Spleen (tissue), 11 donors: ENCODE data around the gene CFAP45. TPM values are rescaled to one million over a fixed set of nuclear protein-coding genes. Genes with fewer than 3 reads are reported as not detected.

ENCODE experiments used
- DNase-seq: peaks from one replicate; pipeline ENCODE4 v3.0.0-alpha.2; 2020
- H3K27ac ChIP-seq, 8 donors: fragments of 200-600 bp; sonication (generic) in 7 of 8; 1 replicate in 4 of 8; 2 replicates in 4 of 8; pipeline versions ENCODE4 v1.5.0 to v1.8.0; 2016 to 2021; ENCODE audit warnings: inconsistent platforms in 4 of 8, mild to moderate bottlenecking in 4 of 8, moderate library complexity in 1 of 8
- H3K27me3 ChIP-seq, 7 donors: fragments of 200-600 bp; sonication (generic) in 6 of 7; replicated peaks in 1 of 7; 1 replicate in 4 of 7; 2 replicates in 3 of 7; pipeline versions ENCODE4 v1.5.0 to v1.8.0; 2016 to 2021; ENCODE audit warnings: inconsistent platforms in 3 of 7, mild to moderate bottlenecking in 1 of 7
- H3K36me3 ChIP-seq, 6 donors: fragments of 200-600 bp; sonication (generic) in 5 of 6; 1 replicate in 4 of 6; 2 replicates in 2 of 6; pipeline versions ENCODE4 v1.5.0 to v1.8.0; 2016 to 2021; ENCODE audit warnings: inconsistent platforms in 2 of 6
- H3K4me1 ChIP-seq, 6 donors: fragments of 200-600 bp; sonication (generic) in 5 of 6; 1 replicate in 3 of 6; 2 replicates in 3 of 6; pipeline versions ENCODE4 v1.5.0 to v1.8.0; 2016 to 2021; ENCODE audit warnings: inconsistent platforms in 3 of 6
- H3K4me3 ChIP-seq, 8 donors: fragments of 200-600 bp; sonication (generic) in 7 of 8; 1 replicate in 4 of 8; 2 replicates in 4 of 8; pipeline versions ENCODE4 v1.5.0 to v1.8.0; 2016 to 2021; ENCODE audit warnings: inconsistent platforms in 4 of 8, mild to moderate bottlenecking in 4 of 8, moderate library complexity in 2 of 8
- H3K9me3 ChIP-seq, 8 donors: fragments of 200-600 bp; sonication (generic) in 7 of 8; 1 replicate in 4 of 8; 2 replicates in 4 of 8; pipeline versions ENCODE4 v1.5.0 to v1.8.0; 2016 to 2021; ENCODE audit warnings: inconsistent platforms in 4 of 8
- POLR2A ChIP-seq, 3 donors: fragments of 450-650 bp; IDR thresholded peaks; one replicate each; pipeline ENCODE4 v1.5.1; 2017; ENCODE audit warnings: antibody characterized with exemption in 3 of 3, mild to moderate bottlenecking in 1 of 3
- POLR2AphosphoS5 ChIP-seq, 3 donors: sonication (generic); formaldehyde crosslinking; IDR thresholded peaks; one replicate each; pipeline ENCODE4 v1.5.1; 2017; ENCODE audit warnings: antibody characterized with exemption in 3 of 3
- WGBS, 5 donors: extraction: QIAGEN DNeasy Blood & Tissue Kit in 3 of 5; methylation state at CpG; one replicate each; pipeline versions ENCODE4 v1.1.5 to v1.1.7; 2013 to 2018; 5-methylcytosine and 5-hydroxymethylcytosine counted together
- intact Hi-C: fragments of 100-400 bp; cut with DNase I; formaldehyde crosslinking; loops from one replicate; pipeline ENCODE4 v1.15.0; 2023; ENCODE audit warnings: low total_unique reads
- polyA plus RNA-seq, 3 donors: library from polyadenylated mRNA; stranded (reverse); fragments of 200-250 nt; gene quantifications; one replicate each; pipeline ENCODE4 v1.2.1, GENCODE V29; 2013
- total RNA-seq, 7 donors: library from RNA; depleted of rRNA in 3 of 7; stranded (reverse); fragments of >200 nt in 3 of 7; fragmentation: NEBNext Ultra II Directional in 4 of 7; extraction: Animal tissue kit (Norgen Biotek cat#: 25700) in 4 of 7; gene quantifications; one replicate each; pipeline versions ENCODE4 v1.1.0 to v1.2.1, GENCODE V29; 2016 to 2021
- TF ChIP-seq, protein P1 (sequence below), 11 experiments: fragments of 200-600 bp in 7 of 11; fragments of 450-650 bp in 4 of 11; sonication (generic) in 4 of 11; IDR thresholded peaks in 8 of 11; conservative IDR thresholded peaks in 3 of 11; 1 replicate in 7 of 11; 2 replicates in 4 of 11; pipeline versions ENCODE4 v1.4.0 to v1.8.0; 2016 to 2021; ENCODE audit warnings: antibody characterized with exemption in 11 of 11, inconsistent platforms in 4 of 11, mild to moderate bottlenecking in 1 of 11
- donor health status: healthy with polysubstance abuse.
- donor health status: DM: no; HTN: no; CAD: no; lungs with moderate emphysema.
- donor health status: DM: no; HTN: no; CAD: no.
- donor health status: Bipolar disorder and iron deficiency.
- donor health status: healthy.
- donor health status: DM: no; HTN: no; CAD: no.
- donor health status: DM: yes; HTN: yes; CAD: no.

Gene CFAP45
- total and polyA plus RNA-seq, 10 donors: 0.58 to 3.0 (median 1.9) TPM

GRCh38 chr1:159889202-159889601 is 10.8 kb downstream of the CFAP45 start:
- 84 to 93% (median 90%) methylated on average over 4 of the region's 4 CpGs for WGBS, 5 donors
- TF ChIP-seq, protein P1, sequence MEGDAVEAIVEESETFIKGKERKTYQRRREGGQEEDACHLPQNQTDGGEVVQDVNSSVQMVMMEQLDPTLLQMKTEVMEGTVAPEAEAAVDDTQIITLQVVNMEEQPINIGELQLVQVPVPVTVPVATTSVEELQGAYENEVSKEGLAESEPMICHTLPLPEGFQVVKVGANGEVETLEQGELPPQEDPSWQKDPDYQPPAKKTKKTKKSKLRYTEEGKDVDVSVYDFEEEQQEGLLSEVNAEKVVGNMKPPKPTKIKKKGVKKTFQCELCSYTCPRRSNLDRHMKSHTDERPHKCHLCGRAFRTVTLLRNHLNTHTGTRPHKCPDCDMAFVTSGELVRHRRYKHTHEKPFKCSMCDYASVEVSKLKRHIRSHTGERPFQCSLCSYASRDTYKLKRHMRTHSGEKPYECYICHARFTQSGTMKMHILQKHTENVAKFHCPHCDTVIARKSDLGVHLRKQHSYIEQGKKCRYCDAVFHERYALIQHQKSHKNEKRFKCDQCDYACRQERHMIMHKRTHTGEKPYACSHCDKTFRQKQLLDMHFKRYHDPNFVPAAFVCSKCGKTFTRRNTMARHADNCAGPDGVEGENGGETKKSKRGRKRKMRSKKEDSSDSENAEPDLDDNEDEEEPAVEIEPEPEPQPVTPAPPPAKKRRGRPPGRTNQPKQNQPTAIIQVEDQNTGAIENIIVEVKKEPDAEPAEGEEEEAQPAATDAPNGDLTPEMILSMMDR (IDR thresholded peaks at IDR 0.05 in 8 of 11, conservative IDR thresholded peaks at IDR 0.05 in 3 of 11): no peak
- TF ChIP-seq POLR2AphosphoS5 (IDR thresholded peaks at IDR 0.05) (no peak), POLR2A (IDR thresholded peaks at IDR 0.05) (no peak)
- Histone ChIP-seq H3K27me3 (no peaks in the 10 kb centered on the region), H3K36me3 (no peaks in the 10 kb centered on the region), H3K9me3 (no peaks in the 10 kb centered on the region), H3K27ac (peak overlapping the region in 7 of 8 donors; percentile 65 to 84 (median 72)), H3K4me1 (peaks cover 21 to 40% (median 30%) of the 10 kb centered on the region in 6 donors), H3K4me3 (no peak overlapping the region)
- no peak for DNase-seq
- intact Hi-C loops: no loop called here

DNA sequence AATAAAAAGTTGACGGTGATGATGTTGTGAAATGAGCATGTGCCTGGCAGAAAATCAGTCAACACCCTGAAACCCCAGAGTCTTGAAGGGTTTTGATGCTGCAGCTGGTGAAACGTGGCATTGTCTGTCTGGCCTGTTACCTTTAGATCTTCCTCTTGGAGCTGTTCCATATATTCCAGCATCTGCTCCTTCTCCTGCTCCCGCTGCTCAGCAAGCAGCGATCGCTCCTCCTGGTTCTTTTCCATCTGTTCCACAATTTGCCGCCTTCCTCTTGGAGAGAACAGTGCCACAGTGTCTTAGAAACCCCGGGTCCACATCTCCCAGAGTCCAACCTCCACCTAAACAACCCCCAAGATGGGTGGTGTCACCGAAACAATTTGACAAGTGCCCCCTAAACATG is 15.7 kb downstream of the CFAP45 start:
- no peak for TF ChIP-seq POLR2A (IDR thresholded peaks at IDR 0.05)
- TF ChIP-seq POLR2AphosphoS5 (IDR thresholded peaks at IDR 0.05): no peak
- TF ChIP-seq, protein P1 (IDR thresholded peaks at IDR 0.05 in 8 of 11, conservative IDR thresholded peaks at IDR 0.05 in 3 of 11): no peak
- WGBS, 5 donors: 82 to 90% (median 83%) methylated on average over 8 of the region's 8 CpGs
- intact Hi-C loops: no loop called here

GRCh38 chr1:159883134-159883533 is 16.8 kb downstream of the CFAP45 start:
- no peak for DNase-seq
- peaks cover 0 to 42% (median 9%) of the 10 kb centered on the region in 6 donors for H3K4me1 ChIP-seq
- H3K27ac ChIP-seq: no peak overlapping the region
- no peaks in the 10 kb centered on the region for H3K36me3 ChIP-seq
- no peak for TF ChIP-seq POLR2AphosphoS5 (IDR thresholded peaks at IDR 0.05)
- TF ChIP-seq, protein P1 (IDR thresholded peaks at IDR 0.05 in 8 of 11, conservative IDR thresholded peaks at IDR 0.05 in 3 of 11): no peak
- TF ChIP-seq POLR2A (IDR thresholded peaks at IDR 0.05): no peak
- no peaks in the 10 kb centered on the region for H3K9me3 ChIP-seq
- no peaks in the 10 kb centered on the region for H3K27me3 ChIP-seq
- no peak overlapping the region for H3K4me3 ChIP-seq
- WGBS, 5 donors: 70 to 95% (median 90%) methylated on average over 3 to 4 of the region's 4 CpGs
- intact Hi-C loops: no loop called here

More for the DNA sequence above, 15.7 kb downstream of the CFAP45 start:
- no peak for DNase-seq
- Histone ChIP-seq H3K4me1 (peaks cover 2 to 49% (median 13%) of the 10 kb centered on the region in 6 donors), H3K36me3 (no peaks in the 10 kb centered on the region), H3K9me3 (no peaks in the 10 kb centered on the region), H3K27me3 (no peaks in the 10 kb centered on the region), H3K27ac (no peak overlapping the region), H3K4me3 (no peak overlapping the region)

DNA sequence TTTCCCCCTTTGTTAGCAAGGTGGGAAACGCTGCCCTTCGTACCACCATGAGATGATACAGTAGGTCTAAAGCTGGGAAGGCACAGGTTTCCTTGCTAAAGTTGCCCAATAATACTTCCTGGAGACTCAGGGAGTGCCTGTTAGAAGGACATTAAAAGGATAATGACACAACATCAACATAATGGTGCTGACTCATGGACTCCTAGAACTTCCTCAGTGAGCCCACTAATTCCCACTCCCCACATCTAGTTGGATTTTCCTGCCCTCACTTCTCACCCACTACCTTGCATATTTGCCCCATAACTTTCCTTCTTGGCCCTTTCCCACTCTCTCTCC is 17.5 kb downstream of the CFAP45 start:
- WGBS, 5 donors: 60 to 93% (median 76%) methylated on average over 2 of the region's 2 CpGs
- intact Hi-C loops: no loop called here
- no peak for DNase-seq

More for the DNA sequence above, 17.5 kb downstream of the CFAP45 start:
- no peak for TF ChIP-seq POLR2AphosphoS5 (IDR thresholded peaks at IDR 0.05)
- TF ChIP-seq POLR2A (IDR thresholded peaks at IDR 0.05): no peak
- no peaks in the 10 kb centered on the region for H3K36me3 ChIP-seq
- H3K9me3 ChIP-seq: no peaks in the 10 kb centered on the region
- peak overlapping the region in 1 of 8 donors; percentile 29 for H3K27ac ChIP-seq
- H3K4me3 ChIP-seq: no peak overlapping the region
- H3K4me1 ChIP-seq: peaks cover 0 to 40% (median 9%) of the 10 kb centered on the region in 6 donors
- no peaks in the 10 kb centered on the region for H3K27me3 ChIP-seq
